DOHH2 (cell line): Measurements from ENCODE around the gene RASL12.
"Not testable (repeated sequence)": the region's sequence is repeated elsewhere in the genome, so short reads cannot be mapped to it uniquely, and the experiment has no call there.

Source experiments
- H3F3A ChIP-seq: fragments of 200-600 bp; sonication (generic), shearing (Covaris generic); 2 replicates; pipeline ENCODE4 v1.6.0; 2016; ENCODE audit warnings: antibody characterized with exemption, mild to moderate bottlenecking; ENCODE audit not compliant: control insufficient read depth, insufficient read depth
- H3K27ac ChIP-seq: fragments of 200-600 bp; sonication (generic); 2 replicates; pipeline ENCODE4 v1.5.1; 2014; ENCODE audit warnings: low read depth, mild to moderate bottlenecking, low read length, moderate library complexity
- H3K27me3 ChIP-seq: fragments of 200-600 bp; sonication (generic); 2 replicates; pipeline ENCODE4 v1.6.1; 2014; ENCODE audit warnings: mild to moderate bottlenecking, low read length, mixed read lengths; ENCODE audit not compliant: control insufficient read depth
- H3K36me3 ChIP-seq: fragments of 200-600 bp; sonication (generic); 2 replicates; pipeline ENCODE4 v1.6.1; 2014; ENCODE audit warnings: mild to moderate bottlenecking, low read length, moderate library complexity, mixed read lengths; ENCODE audit not compliant: control insufficient read depth
- H3K4me1 ChIP-seq: fragments of 200-600 bp; sonication (generic); 2 replicates; pipeline ENCODE4 v1.6.1; 2014; ENCODE audit warnings: mild to moderate bottlenecking, low read length, mixed read lengths; ENCODE audit not compliant: control insufficient read depth
- H3K4me2 ChIP-seq: fragments of 200-600 bp; sonication (generic); 2 replicates; pipeline ENCODE4 v1.6.0; 2014; ENCODE audit warnings: mild to moderate bottlenecking, low read length, moderate library complexity
- H3K4me3 ChIP-seq: fragments of 200-600 bp; sonication (generic); 2 replicates; pipeline ENCODE4 v1.5.1; 2014; ENCODE audit warnings: mild to moderate bottlenecking, low read length, mixed read lengths
- H3K79me2 ChIP-seq: fragments of 200-600 bp; sonication (generic); 2 replicates; pipeline ENCODE4 v1.6.1; 2014; ENCODE audit warnings: mild to moderate bottlenecking, low read length, mixed read lengths; ENCODE audit not compliant: control insufficient read depth
- H3K9me2 ChIP-seq: fragments of 200-600 bp; sonication (generic); replicated peaks from 2 replicates; pipeline ENCODE4 v1.6.1; 2014; ENCODE audit warnings: mild to moderate bottlenecking, low read length, mixed read lengths; ENCODE audit not compliant: control insufficient read depth
- H3K9me3 ChIP-seq: fragments of 200-600 bp; sonication (generic); 2 replicates; pipeline ENCODE4 v1.6.1; 2014; ENCODE audit warnings: antibody characterized with exemption, low read length, mixed read lengths; ENCODE audit not compliant: control insufficient read depth, insufficient read depth
- H4K20me1 ChIP-seq: fragments of 200-600 bp; sonication (generic); 2 replicates; pipeline ENCODE4 v1.6.0; 2014; ENCODE audit warnings: low read depth, mild to moderate bottlenecking, antibody characterized with exemption, low read length, moderate library complexity; ENCODE audit not compliant: control insufficient read depth, insufficient read depth
- CTCF ChIP-seq: fragments of 200-600 bp; sonication (generic); IDR thresholded peaks from one replicate; pipeline ENCODE4 v1.5.1; 2014; ENCODE audit warnings: antibody characterized with exemption, mild to moderate bottlenecking, low read depth, low read length; ENCODE audit not compliant: poor library complexity, severe bottlenecking
- EZH2phosphoT487 ChIP-seq: fragments of 200-600 bp; sonication (generic); IDR thresholded peaks from 2 replicates; pipeline ENCODE4 v1.6.1; 2017; ENCODE audit warnings: borderline replicate concordance, mild to moderate bottlenecking, antibody characterized with exemption, low read length, moderate library complexity, mixed read lengths

RASL12 gene

GRCh38 chr15:65100442-65100841 lies 32.7 kb upstream of the RASL12 start:
- H3K79me2 ChIP-seq, result no peaks in the 10 kb centered on the region
- no peak overlapping the region for H3K4me3 ChIP-seq
- H3K4me2 ChIP-seq, result no peak overlapping the region
- H3K9me3 ChIP-seq, result no peaks in the 10 kb centered on the region
- no peaks in the 10 kb centered on the region for H3K27me3 ChIP-seq
- H3K9me2 ChIP-seq, result no peaks in the 10 kb centered on the region
- peaks cover 41% of the 10 kb centered on the region for H3K36me3 ChIP-seq
- H4K20me1 ChIP-seq, result no peaks in the 10 kb centered on the region
- TF ChIP-seq EZH2phosphoT487 (no peak), CTCF (no peak)
- no peaks in the 10 kb centered on the region for H3F3A ChIP-seq
- H3K27ac ChIP-seq, result no peak overlapping the region
- no peaks in the 10 kb centered on the region for H3K4me1 ChIP-seq

GRCh38 chr15:65099801-65100200 lies 32.0 kb upstream of the RASL12 start:
- not testable (repeated sequence) for H3F3A ChIP-seq, H3K9me3 ChIP-seq, H3K4me3 ChIP-seq, H3K9me2 ChIP-seq, H3K4me1 ChIP-seq, H3K79me2 ChIP-seq, H3K27ac ChIP-seq, H3K4me2 ChIP-seq, H4K20me1 ChIP-seq, H3K27me3 ChIP-seq
- H3K36me3 ChIP-seq, result peaks cover 41% of the 10 kb centered on the region

- no peaks in the 10 kb centered on the region for H3K9me2 ChIP-seq
- H4K20me1 ChIP-seq, result no peaks in the 10 kb centered on the region
- H3K9me3 ChIP-seq, result no peaks in the 10 kb centered on the region
- no peak overlapping the region for H3K4me3 ChIP-seq
- H3K4me1 ChIP-seq, result no peaks in the 10 kb centered on the region
- TF ChIP-seq EZH2phosphoT487, result no peak
- TF ChIP-seq CTCF, result no peak
- no peak overlapping the region for H3K27ac ChIP-seq
- no peaks in the 10 kb centered on the region for H3K27me3 ChIP-seq
- no peaks in the 10 kb centered on the region for H3K79me2 ChIP-seq
- no peaks in the 10 kb centered on the region for H3F3A ChIP-seq
- H3K36me3 ChIP-seq, result peaks cover 41% of the 10 kb centered on the region
- no peak overlapping the region for H3K4me2 ChIP-seq
Observed at GRCh38 chr15:65099336-65099735, 31.5 kb upstream of the RASL12 start.

GRCh38 chr15:65097651-65098263 lies 30.0 kb upstream of the RASL12 start:
- Histone ChIP-seq H3K27me3 (no peaks in the 10 kb centered on the region), H3F3A (no peaks in the 10 kb centered on the region), H3K9me2 (no peaks in the 10 kb centered on the region), H3K9me3 (no peaks in the 10 kb centered on the region), H3K4me2 (no peak overlapping the region), H3K27ac (no peak overlapping the region), H3K4me3 (no peak overlapping the region), H4K20me1 (no peaks in the 10 kb centered on the region), H3K4me1 (no peaks in the 10 kb centered on the region), H3K79me2 (no peaks in the 10 kb centered on the region), H3K36me3 (peaks cover 37% of the 10 kb centered on the region)
- no peak for TF ChIP-seq CTCF
- no peak for TF ChIP-seq EZH2phosphoT487
